HG03097 (cell line): ENCODE results near the gene BACH1.
A peak's percentile ranks its signal among the peaks of the same experiment; 100 is the strongest.

Experiments
- ATAC-seq: cut with Tn5 transposase; IDR thresholded peaks from one replicate; pipeline ENCODE4 v1.9.1; 2021; ENCODE audit not compliant: unreplicated experiment, low FRiP score

BACH1 gene

DNA sequence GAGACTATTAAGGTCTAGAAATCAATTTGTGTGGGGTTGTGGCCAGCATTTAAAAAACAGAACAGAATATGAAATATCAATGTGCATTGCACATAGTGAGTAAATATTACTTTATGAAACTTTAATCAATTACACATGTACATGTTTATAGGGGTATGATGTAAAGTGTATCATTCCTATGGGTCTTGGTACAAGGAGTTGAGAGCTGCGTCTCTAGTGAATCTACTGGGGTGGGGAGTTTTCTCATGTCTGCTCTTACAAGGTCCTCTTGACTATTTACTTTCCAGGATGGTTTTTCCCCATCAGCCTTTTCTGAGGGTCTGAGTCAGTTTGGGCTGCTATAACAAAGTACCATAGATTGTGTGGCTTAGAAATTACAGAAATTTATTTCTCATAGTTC is 75.8 kb downstream of the BACH1 start:
- no peak for ATAC-seq

DNA sequence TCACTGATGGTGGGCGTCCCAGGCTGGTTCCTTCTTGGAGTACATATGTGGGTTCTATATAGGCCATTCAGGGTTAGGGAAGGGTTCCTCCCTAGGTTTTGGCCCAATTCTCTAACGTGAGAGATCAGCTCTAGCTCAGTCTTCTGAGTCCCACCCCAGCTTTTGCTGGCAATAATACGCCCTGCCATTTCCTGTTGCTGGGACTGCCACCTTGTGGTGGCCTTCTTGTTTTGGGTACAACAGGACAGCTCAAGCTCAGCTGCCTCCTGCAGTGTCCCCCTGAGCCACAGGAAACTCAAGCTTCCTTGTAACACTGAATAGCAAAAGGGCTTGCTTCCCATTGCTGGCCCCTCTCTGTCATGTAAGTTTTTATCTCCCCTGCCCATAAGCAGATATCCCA is 77.8 kb downstream of the BACH1 start:
- peak; percentile 64 for ATAC-seq

DNA sequence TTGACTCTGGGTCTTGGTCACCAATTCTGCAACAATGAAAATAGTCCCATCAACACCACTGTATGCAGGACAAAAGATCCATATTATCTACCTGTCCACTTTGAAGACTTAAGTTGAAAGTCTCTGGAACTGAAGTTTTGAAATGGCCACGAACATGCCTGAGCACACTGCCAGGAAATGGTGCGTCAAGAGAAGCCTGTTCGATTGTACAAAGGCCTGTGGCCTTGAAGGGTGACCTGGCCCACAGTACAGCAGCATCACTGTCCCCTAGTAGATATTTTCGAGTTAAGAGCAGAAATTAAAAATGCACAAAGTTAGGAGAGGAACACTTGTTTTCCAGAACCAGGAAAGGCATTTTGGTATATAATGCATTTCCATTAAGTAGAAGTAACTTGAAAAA is 78.5 kb downstream of the BACH1 start:
- no peak for ATAC-seq

DNA sequence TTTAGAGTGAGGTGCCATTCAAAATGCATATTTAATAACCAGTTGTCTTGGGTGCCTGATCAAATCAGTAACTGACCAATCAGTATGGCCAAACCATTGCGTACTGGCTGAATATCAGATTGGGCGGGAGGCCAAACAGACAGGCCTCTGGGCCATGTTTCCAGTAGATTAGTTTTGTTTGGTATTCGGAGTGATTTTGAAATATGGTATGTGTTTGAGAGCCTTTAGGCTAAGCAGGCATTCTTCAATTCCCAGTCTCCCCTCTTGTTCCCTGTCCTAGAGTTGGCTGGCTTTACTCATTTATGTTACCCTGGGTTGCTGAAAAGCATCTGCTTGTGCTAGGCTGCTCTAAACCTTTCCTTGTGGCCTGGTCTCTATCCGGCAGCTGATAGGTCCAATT is 80.1 kb downstream of the BACH1 start:
- ATAC-seq, result no peak

DNA sequence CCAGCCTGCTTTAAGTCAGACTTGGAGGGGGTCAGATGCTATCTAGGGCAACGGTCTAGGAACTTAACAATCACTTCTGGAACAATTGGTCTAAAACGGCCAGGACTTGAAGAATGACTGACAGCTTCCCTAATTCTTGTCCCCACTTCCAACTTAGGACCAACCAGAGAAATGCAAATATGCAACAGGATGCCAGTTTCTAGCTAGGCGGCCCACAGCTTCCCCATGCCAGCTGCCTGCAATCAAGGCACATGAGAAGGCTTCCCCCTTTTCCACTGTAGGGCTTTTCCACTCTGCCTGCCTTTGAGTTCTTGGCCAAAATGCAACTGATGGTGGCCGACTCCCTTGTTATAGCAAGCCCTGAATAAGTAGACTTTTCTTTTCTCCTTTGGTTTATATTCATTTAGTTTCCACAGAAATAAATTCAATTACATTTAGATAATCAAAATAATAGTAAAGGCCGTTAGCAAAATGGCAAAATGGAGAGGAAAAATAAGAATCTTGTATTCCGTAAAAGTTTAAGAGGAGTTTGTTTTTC is 80.9 kb downstream of the BACH1 start:
- no peak for ATAC-seq

DNA sequence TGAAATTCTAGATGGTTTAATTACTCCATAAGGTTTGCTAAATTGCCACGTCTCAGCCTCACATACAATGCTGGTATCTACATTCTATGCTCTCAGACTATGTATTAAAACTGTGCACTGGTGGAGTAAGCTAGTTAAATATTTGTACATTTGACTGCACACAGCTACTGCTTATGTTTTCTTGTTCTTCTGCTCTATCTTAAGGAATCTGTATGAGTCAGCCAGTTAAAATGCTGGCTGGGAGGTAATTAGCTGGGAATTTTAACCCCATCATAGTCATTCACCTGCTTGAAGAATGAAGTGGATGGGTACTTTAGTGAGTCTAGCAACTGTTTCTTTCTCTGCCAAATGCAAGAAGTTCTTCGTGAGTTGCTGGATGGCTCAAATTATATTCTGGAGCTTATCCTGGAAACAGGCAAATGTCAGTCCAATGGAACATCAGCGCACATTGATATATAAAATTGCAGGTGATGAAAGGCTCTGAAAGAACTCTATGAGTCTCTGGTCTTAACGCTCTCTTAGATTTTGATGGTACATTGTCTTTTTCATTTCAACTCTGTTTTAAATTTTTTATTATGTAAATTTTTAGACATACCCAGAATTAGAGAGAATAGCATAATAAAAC is 83.4 kb downstream of the BACH1 start:
- no peak for ATAC-seq

DNA sequence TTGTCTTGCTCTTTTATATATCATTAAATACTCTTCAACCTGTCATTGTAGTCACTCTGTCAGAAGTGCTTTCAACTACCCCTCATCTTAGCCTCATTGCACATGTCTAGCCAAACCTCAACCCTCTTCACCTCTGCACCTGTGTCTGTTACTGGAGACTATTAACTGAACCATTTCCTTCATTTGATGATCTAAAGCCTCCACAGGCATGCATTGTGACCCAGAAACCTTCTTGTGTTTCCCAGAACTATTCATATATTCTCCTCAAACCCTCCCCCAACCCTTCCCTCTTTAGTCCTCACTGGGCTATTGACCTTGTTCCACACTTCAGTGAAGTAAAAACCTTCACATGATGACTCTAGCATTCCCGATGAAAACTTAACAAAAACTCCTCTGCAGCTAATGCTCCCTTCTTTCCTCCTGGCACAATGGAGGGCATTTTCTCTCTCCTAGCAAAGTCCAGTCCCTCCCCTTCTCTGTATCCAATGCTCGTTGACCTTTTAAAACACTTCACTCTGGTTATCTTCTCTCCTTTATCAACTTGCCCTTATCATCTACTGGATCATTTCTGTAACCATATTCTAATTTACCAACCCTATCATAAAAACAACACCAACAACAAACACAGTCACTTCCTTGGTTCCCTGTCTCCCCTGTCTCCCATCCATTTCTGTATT is 86.1 kb downstream of the BACH1 start:
- no peak for ATAC-seq

DNA sequence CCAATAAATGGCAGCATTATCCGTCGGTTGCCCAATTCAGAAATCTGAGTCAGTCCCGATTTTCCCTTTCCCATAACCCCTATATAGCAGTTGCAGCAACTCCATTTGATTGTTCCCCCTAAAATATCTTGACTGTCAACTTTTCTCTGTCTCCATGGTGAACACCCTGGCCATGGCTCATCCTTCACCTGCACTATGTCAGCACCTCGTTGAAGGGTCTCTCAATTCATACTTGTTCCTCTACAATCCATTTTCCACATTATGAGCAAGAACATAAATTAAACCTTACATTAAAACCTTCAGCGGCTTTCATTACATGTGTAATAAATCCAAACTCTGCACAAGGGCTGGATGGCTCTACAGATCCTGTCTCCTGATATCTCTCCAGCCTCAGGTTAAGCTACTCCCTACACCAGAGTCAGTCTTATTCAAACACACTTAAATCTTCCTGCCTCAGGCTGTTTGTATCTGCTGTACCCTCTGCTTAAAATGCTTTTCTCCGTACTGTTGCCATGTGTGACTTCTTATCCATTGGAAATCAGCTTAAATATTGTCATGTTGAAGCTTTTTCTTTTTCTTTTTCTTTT is 87.3 kb downstream of the BACH1 start:
- no peak for ATAC-seq

DNA sequence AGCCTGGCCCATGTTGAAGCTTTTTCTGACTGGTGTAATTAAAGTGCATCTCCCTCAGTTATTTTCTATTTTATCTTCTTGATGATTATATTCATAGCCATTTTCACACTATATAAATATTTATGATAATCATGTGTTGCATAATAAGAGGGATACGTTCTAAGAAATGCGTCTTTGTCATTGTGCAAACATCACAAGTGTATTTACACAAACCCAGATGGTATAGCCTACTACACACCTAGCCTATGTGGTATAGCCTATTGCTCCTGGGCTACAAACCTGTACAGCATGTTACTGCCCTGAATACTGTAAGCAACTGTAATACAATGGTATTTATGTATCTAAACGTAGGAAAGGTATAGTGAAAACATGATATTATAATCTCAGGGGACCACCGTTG is 88.1 kb downstream of the BACH1 start:
- no peak for ATAC-seq

DNA sequence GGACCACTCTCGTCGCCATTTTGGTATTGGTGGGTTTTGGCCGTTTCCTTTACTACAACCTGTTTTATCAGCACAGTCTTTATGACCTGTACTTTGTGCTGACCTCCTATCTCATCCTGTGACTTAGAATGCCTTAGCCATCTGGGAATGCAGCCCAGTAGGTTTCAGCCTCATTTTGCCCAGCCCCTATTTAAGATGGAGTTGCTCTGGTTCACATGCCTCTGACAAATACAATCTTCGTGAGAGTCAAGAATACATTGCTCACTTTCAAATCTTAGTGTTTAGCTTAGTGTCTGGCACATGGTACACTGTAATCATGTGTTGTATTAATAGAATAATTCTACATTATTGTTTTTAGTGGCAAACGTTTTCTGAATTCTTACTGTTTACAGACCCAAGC is 88.9 kb downstream of the BACH1 start:
- no peak for ATAC-seq

DNA sequence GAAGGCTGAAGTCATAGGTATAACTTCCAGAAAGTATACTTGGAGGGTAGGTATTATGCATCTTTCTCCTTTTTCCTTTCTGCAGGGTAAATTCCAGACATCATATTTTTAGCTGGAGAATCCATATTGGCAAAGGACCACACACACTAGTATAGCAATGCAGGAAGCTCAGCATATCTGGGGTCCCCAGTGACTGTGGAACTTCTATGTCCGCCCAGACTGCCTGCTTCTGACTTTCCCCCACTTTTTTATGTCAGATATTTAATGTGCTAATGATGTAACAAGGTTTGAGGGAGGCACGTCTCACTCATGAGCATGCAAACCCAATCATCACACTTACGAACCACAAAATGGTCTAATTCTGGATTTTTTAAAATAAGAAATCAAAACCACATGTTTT is 90.4 kb downstream of the BACH1 start:
- no peak for ATAC-seq

DNA sequence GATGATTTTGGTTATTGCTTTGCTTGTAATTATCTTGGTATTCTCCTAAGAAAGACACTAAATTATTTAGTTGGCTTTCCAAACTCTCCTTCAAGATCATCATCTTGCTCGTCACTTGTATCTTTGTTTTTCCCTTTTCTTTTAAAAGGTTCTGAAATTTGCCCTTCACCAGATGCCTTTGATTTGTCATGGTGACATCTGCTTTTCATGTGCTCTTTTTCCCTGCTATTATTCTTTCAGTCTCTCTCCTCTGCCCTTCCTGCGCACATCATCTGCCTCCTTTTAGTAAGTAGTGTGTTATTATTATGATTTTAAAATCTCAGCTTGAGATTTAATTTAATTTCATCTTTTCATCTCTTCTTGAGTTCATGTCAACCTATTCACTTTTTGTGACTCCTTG is 92.1 kb downstream of the BACH1 start:
- no peak for ATAC-seq

DNA sequence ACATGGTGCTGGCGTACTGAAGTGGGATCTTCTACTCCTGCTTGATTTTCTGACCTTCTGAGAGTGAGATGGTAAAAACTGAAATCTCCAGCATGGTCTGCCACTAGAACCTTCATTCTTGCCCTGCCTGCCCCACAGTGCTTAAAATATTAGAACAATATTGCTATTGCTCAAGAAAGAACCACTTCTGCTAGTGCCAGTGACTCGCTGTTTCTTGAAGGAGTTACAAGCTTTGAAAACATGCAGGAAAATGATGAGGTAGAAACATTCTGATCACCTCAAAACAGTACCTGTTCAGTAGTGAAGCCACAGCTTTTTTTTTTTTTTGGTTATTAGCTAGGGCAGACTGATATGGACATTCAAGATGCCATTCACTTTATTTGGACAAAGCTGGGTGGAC is 95.3 kb downstream of the BACH1 start:
- no peak for ATAC-seq
